Activated B cell treated with CpG ODN at 0.5 μM for 24 hours (primary cell): ENCODE data around the gene CASP1. TPM values are rescaled to one million over a fixed set of nuclear protein-coding genes. Genes with fewer than 3 reads are reported as not detected.
A peak's percentile ranks its signal among the peaks of the same experiment; 100 is the strongest.

ENCODE experiments used
- ATAC-seq: fragments of 200-7000 bp; cut with Tn5 transposase; one replicate; pipeline ENCODE4 v1.10.0; 2021; ENCODE audit warnings: low read depth, mild to moderate bottlenecking, moderate library complexity
- CTCF ChIA-PET: fragments of 350-600 bp; sonication (Branson Sonifier 250); formaldehyde crosslinking; loops from one replicate; lab custom pipeline; 2021; ENCODE audit warnings: antibody characterized with exemption; lab: Charles Lee
- POLR2A ChIA-PET: fragments of 350-600 bp; sonication (Branson Sonifier 250); formaldehyde crosslinking; loops from one replicate; lab custom pipeline; 2021; ENCODE audit warnings: antibody characterized with exemption; lab: Charles Lee
- DNase-seq: peaks from one replicate; pipeline ENCODE4 v3.0.0; 2022
- H3K27ac Mint-ChIP-seq: one replicate; pipeline ENCODE4 v1.8.0; 2020; ENCODE audit warnings: mixed read lengths
- H3K27me3 Mint-ChIP-seq: one replicate; pipeline ENCODE4 v1.8.0; 2021; ENCODE audit warnings: mixed read lengths
- H3K36me3 Mint-ChIP-seq: one replicate; pipeline ENCODE4 v1.8.0; 2021; ENCODE audit warnings: low read depth, mixed read lengths
- H3K4me1 Mint-ChIP-seq: one replicate; pipeline ENCODE4 v1.8.0; 2021; ENCODE audit warnings: mixed read lengths
- H3K4me3 Mint-ChIP-seq: one replicate; pipeline ENCODE4 v1.8.0; 2020; ENCODE audit warnings: mild to moderate bottlenecking, mixed read lengths
- H3K9me3 Mint-ChIP-seq: one replicate; pipeline ENCODE4 v1.8.0; 2020; ENCODE audit warnings: mixed read lengths
- CTCF ChIP-seq: fragments of 200-600 bp; IDR thresholded peaks from one replicate; pipeline ENCODE4 v1.8.0; 2022; ENCODE audit warnings: antibody characterized with exemption, mild to moderate bottlenecking
- intact Hi-C: fragments of 100-400 bp; cut with micrococcal nuclease; formaldehyde crosslinking; loops from one replicate; pipeline ENCODE4 v1.15.1; 2024
- total RNA-seq: library from RNA; stranded (reverse); gene quantifications from 2 replicates; pipeline ENCODE4 v1.2.3, GENCODE V29; 2022

Gene CASP1
- total RNA-seq, 1 donor from 2014 or later: 35.7 TPM

- no peak overlapping the region for H3K4me3 Mint-ChIP-seq
- POLR2A ChIA-PET: no interaction called here
- intact Hi-C loops: no loop called here
Observed at GRCh38 chr11:105004021-105004420, 30.9 kb downstream of the CASP1 start.

DNA sequence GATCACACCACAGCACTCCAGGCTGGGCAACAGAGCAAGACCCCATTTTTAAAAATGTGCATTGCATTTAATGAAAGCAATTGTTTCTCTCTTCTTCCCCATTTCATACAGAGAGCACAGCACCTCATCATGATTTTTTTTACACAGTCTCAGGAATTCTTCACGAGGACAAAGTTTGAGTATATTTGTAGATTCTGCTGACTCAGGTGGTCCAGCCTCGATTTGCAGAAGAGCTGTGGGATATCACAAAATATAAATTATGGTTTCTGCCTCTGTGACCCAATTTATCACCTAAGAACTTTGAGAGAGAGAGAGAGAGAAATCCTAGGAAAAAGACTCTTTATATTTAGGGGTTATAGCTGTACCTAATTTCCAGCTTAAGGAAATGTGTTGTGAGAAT lies 31.8 kb downstream of the CASP1 start:
- intact Hi-C loops: no loop called here
- no peaks in the 10 kb centered on the region for H3K27me3 Mint-ChIP-seq
- no peak for ATAC-seq
- H3K9me3 Mint-ChIP-seq: no peaks in the 10 kb centered on the region
- H3K27ac Mint-ChIP-seq: no peak overlapping the region
- no peak for TF ChIP-seq CTCF
- peaks cover 5% of the 10 kb centered on the region for H3K4me1 Mint-ChIP-seq
- POLR2A ChIA-PET: no interaction called here
- no peaks in the 10 kb centered on the region for H3K36me3 Mint-ChIP-seq
- CTCF ChIA-PET: no interaction called here
- DNase-seq: no peak
- H3K4me3 Mint-ChIP-seq: no peak overlapping the region

More at GRCh38 chr11:105004021-105004420, 30.9 kb downstream of the CASP1 start:
- ATAC-seq: no peak
- Mint-ChIP-seq H3K27ac (no peak overlapping the region), H3K9me3 (no peaks in the 10 kb centered on the region), H3K27me3 (no peaks in the 10 kb centered on the region), H3K4me1 (peaks cover 5% of the 10 kb centered on the region), H3K36me3 (no peaks in the 10 kb centered on the region)
- no peak for DNase-seq
- TF ChIP-seq CTCF: no peak
- CTCF ChIA-PET: no interaction called here

GRCh38 chr11:105000797-105001196 lies 34.1 kb downstream of the CASP1 start:
- no peak for DNase-seq
- CTCF ChIA-PET: interaction anchor here (0.7 to 1.5 kb wide), 4 partner anchors 388 to 1318 kb away, joined by 3 to 8 read pairs (median 4); no protein-coding TSS in a partner anchor
- TF ChIP-seq CTCF: peak; percentile 31
- POLR2A ChIA-PET: no interaction called here
- intact Hi-C loops: loop anchor here (1.0 to 2.0 kb wide), 4 partner anchors 54 to 1318 kb away; no protein-coding TSS in a partner anchor
- Mint-ChIP-seq H3K9me3 (no peaks in the 10 kb centered on the region), H3K4me1 (peaks cover 5% of the 10 kb centered on the region), H3K4me3 (no peak overlapping the region), H3K27me3 (no peaks in the 10 kb centered on the region), H3K36me3 (no peaks in the 10 kb centered on the region), H3K27ac (no peak overlapping the region)
- ATAC-seq: peak; percentile 64

DNA sequence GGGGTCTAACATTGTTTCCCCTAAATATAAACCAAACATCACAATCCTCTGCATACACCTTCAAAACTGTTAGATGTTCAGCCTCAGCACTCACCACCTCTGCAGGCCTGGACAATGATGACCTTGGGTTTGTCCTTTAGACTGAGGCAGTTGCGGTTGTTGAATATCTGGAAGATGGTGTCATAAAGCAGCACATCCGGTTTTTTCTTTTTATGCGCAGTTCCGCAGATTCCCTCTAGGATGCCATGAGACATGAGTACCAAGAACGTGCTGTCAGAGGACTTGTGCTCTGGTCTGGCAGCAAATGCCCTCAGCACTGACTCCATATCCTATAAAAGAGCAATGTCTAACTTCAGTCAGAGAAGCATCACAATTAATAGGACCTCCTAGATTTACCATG lies 34.8 kb downstream of the CASP1 start:
- TF ChIP-seq CTCF: no peak
- CTCF ChIA-PET: interaction anchor here (1.3 to 1.5 kb wide), 2 partner anchors 387 to 391 kb away, joined by 3 to 8 read pairs; no protein-coding TSS in a partner anchor
- no peaks in the 10 kb centered on the region for H3K36me3 Mint-ChIP-seq
- no peak overlapping the region for H3K27ac Mint-ChIP-seq
- no peak overlapping the region for H3K4me3 Mint-ChIP-seq
- no peaks in the 10 kb centered on the region for H3K9me3 Mint-ChIP-seq
- peaks cover 5% of the 10 kb centered on the region for H3K4me1 Mint-ChIP-seq
- intact Hi-C loops: loop anchor here (1.0 to 2.0 kb wide), 4 partner anchors 53 to 1317 kb away; no protein-coding TSS in a partner anchor
- no peak for ATAC-seq
- POLR2A ChIA-PET: no interaction called here
- DNase-seq: no peak
- H3K27me3 Mint-ChIP-seq: no peaks in the 10 kb centered on the region

DNA sequence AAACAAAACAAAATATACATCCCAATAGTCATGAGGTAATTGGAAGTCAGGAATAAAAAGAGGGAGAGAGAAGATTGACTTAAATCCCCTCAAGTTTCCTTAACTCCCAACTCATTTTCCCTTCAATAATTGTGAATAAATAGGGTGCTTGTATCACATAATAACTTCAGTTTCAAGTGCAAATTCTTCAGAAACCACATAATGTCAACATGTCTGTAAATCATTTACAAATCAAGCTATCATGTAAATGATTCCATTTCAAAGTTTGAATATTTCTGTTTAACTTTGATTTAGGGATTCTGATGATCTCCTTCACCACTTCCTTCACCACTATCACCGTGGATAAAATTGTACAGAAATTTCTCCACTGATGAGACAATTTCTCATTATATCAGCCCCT lies 35.2 kb downstream of the CASP1 start:
- Mint-ChIP-seq H3K27ac (no peak overlapping the region), H3K36me3 (no peaks in the 10 kb centered on the region), H3K9me3 (no peaks in the 10 kb centered on the region), H3K4me3 (no peak overlapping the region), H3K4me1 (peaks cover 5% of the 10 kb centered on the region), H3K27me3 (no peaks in the 10 kb centered on the region)
- intact Hi-C loops: loop anchor here (1.0 to 2.0 kb wide), 4 partner anchors 53 to 1317 kb away; no protein-coding TSS in a partner anchor
- POLR2A ChIA-PET: no interaction called here
- ATAC-seq (no peak), DNase-seq (no peak)
- CTCF ChIA-PET: no interaction called here
- TF ChIP-seq CTCF: no peak
